Thyroid gland (tissue), 4 donors: ENCODE results near the gene LRRC2. TPM values are rescaled to one million over a fixed set of nuclear protein-coding genes. Genes with fewer than 3 reads are reported as not detected.

ENCODE experiments used
- DNase-seq, 2 donors: peaks; one replicate each; pipeline ENCODE4 v3.0.0-alpha.2; 2019
- H3K27ac ChIP-seq, 3 donors: fragments of 200-600 bp; sonication (generic); 1 replicate in 2 of 3; 2 replicates in 1 of 3; pipeline ENCODE4 v1.5.1; 2016 to 2019; ENCODE audit warnings: mild to moderate bottlenecking in 1 of 3, moderate library complexity in 1 of 3
- H3K27me3 ChIP-seq: fragments of 200-600 bp; sonication (generic); one replicate; pipeline ENCODE4 v1.5.1; 2019
- H3K36me3 ChIP-seq, 2 donors: fragments of 200-600 bp; sonication (generic); one replicate each; pipeline ENCODE4 v1.5.1; 2016 to 2019
- H3K4me1 ChIP-seq, 2 donors: fragments of 200-600 bp; sonication (generic); one replicate each; pipeline ENCODE4 v1.5.1; 2017 to 2019
- H3K4me3 ChIP-seq, 3 donors: fragments of 200-600 bp; sonication (generic); replicated peaks in 1 of 3; 1 replicate in 2 of 3; 2 replicates in 1 of 3; pipeline ENCODE4 v1.5.1; 2016; ENCODE audit warnings: mild to moderate bottlenecking in 1 of 3
- H3K9me3 ChIP-seq: fragments of 200-600 bp; sonication (generic); one replicate; pipeline ENCODE4 v1.5.1; 2017
- CTCF ChIP-seq, 6 experiments: fragments of 200-600 bp in 3 of 6; fragments of 450-650 bp in 3 of 6; sonication (generic) in 3 of 6; IDR thresholded peaks; one replicate each; pipeline ENCODE4 v1.5.1; 2016 to 2019; ENCODE audit warnings: antibody characterized with exemption in 6 of 6, mild to moderate bottlenecking in 2 of 6, inconsistent platforms in 1 of 6, moderate library complexity in 1 of 6
- POLR2A ChIP-seq, 2 donors: fragments of 450-650 bp; IDR thresholded peaks; one replicate each; pipeline ENCODE4 v1.6.1; 2017; ENCODE audit warnings: antibody characterized with exemption in 2 of 2, mild to moderate bottlenecking in 2 of 2, moderate library complexity in 1 of 2
- WGBS, 2 donors: methylation state at CpG; one replicate each; pipeline ENCODE4 v1.1.5; 2017; 5-methylcytosine and 5-hydroxymethylcytosine counted together
- intact Hi-C: fragments of 100-400 bp; cut with DNase I; formaldehyde crosslinking; loops from one replicate; pipeline ENCODE4 v1.15.1; 2023
- total RNA-seq, 4 donors: library from RNA; depleted of rRNA; stranded (reverse); fragments of >200 nt; gene quantifications; one replicate each; pipeline ENCODE4 v1.2.3, GENCODE V29; 2016

The LRRC2 gene
- total RNA-seq, 4 donors from 2014 or later = 25.0 to 37.4 (median 31.0) TPM

GRCh38 chr3:46612324-46612723 is 46.2 kb upstream of the LRRC2 start, which contains the start of gene FAM240A:
TSS of gene FAM240A (plus strand) at chr3:46612525. CDS start at chr3:46612684, 159 bp downstream.
- DNase-seq = peak; percentile 84
- Histone ChIP-seq H3K4me1 (peaks cover 9 to 23% of the 10 kb centered on the region in 2 donors), H3K9me3 (no peaks in the 10 kb centered on the region), H3K27ac (peak within 1 kb of the TSS; percentile 65 to 85 (median 82)), H3K36me3 (no peaks in the 10 kb centered on the region), H3K4me3 (no peak within 1 kb of the TSS), H3K27me3 (no peaks in the 10 kb centered on the region)
- TF ChIP-seq CTCF (IDR thresholded peaks at IDR 0.05) (no peak), POLR2A (IDR thresholded peaks at IDR 0.05) (peak in 1 of 2 donors; percentile 35)
- 20 to 34% methylated on average over 9 of the region's 9 CpGs for WGBS, 2 donors
- intact Hi-C loops = no loop called here

DNA sequence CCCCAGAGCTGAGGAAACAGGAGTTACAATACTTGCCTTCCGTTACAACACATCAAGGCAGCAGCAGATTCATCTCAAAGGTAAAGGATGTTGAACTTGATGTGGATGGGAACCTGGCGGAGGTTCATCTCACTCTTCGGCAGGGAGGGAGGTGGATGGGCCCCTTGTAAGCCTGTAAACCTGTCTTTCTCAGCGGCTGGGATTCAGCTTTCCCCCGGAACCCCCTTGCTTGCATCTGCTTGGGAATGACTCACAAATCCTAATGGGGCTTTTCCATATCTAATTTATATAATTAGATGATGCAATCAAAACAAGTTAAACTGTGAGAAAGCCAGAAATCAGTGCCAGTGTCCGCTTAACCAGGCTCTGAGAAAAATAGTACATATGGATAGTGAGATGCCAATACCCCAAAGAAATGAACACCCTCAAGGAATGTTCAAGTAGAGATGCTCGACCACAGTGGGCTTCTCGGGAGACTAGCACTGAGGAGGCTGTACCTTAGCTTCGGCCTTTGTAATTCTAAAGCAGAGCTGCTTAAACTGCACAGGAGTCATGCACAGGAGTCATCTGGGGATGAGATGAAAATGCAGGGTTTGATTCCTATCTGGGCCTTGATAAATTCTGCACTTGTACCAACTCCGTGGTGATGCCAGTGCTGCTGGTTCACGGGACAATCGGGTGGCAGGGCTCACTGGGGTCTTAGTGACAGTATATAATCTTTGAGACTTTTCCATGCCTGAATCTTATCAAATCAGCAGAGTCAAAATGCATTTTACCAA is 44.0 kb upstream of the LRRC2 start:
- Histone ChIP-seq H3K4me1 (peaks cover 9 to 23% of the 10 kb centered on the region in 2 donors), H3K4me3 (no peak overlapping the region), H3K27ac (no peak overlapping the region), H3K27me3 (no peaks in the 10 kb centered on the region), H3K9me3 (no peaks in the 10 kb centered on the region), H3K36me3 (no peaks in the 10 kb centered on the region)
- no peak for TF ChIP-seq POLR2A (IDR thresholded peaks at IDR 0.05)
- 90% methylated on average over 12 of the region's 12 CpGs for WGBS, 2 donors
- DNase-seq = no peak
- intact Hi-C loops = no loop called here

DNA sequence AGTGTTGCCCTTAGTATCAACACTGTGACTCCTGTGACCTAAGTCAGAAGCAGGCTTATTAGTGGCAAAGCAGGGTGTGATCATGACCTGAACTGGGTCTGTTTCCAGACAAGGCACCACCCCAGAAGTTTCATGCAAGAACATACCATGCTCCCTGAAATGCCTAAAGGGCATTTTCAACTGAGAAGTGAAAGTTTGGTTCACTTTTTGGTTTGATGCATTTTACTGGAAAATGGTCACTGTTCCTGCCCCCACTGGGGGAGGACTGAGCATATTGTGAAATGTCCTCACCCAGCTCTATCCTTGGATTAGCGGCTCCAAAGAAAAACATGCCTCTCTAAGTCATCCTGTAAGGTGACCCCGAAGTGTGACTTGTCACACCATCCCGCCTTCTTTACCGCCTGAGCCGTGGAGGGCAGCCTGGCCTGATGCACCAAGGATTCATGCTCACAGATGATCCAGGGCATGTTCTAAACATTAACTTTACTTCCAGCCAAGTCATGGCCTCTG is 43.2 kb upstream of the LRRC2 start:
- peak in 1 of 2 donors; percentile 19 for DNase-seq
- intact Hi-C loops = no loop called here
- WGBS, 2 donors = 73 to 83% methylated on average over 5 of the region's 5 CpGs

DNA sequence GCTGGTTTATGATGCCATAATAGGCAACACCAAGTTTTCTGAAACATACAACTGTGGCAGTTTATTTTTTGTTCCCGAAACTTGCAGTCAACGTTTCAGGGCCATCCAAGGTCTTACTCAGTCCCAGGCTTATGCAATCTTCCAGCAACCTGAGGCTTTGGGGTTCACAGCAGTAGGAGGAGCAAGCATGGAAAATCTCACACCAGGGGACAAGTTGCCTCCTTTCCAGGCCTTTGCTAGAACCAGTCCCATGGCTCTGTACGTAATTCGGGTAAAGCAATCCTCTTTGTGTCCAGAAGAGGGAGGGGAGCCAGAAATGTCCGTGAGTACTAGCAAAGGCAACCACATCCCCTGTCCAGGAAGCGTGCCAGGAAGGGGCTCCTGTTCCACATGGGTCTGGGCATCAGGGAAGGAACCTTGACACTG is 41.5 kb upstream of the LRRC2 start:
- peaks cover 6 to 17% of the 10 kb centered on the region in 2 donors for H3K4me1 ChIP-seq
- no peak overlapping the region for H3K27ac ChIP-seq
- H3K36me3 ChIP-seq = no peaks in the 10 kb centered on the region
- H3K4me3 ChIP-seq = no peak overlapping the region
- no peak for DNase-seq
- H3K27me3 ChIP-seq = no peaks in the 10 kb centered on the region
- no peaks in the 10 kb centered on the region for H3K9me3 ChIP-seq
- intact Hi-C loops = no loop called here
- WGBS, 2 donors = 79 to 90% methylated on average over 6 of the region's 6 CpGs
- TF ChIP-seq CTCF (IDR thresholded peaks at IDR 0.05) = no peak
- no peak for TF ChIP-seq POLR2A (IDR thresholded peaks at IDR 0.05)

More for the DNA sequence above, 43.2 kb upstream of the LRRC2 start:
- H3K27me3 ChIP-seq = no peaks in the 10 kb centered on the region
- H3K36me3 ChIP-seq = no peaks in the 10 kb centered on the region
- no peaks in the 10 kb centered on the region for H3K9me3 ChIP-seq
- H3K27ac ChIP-seq = no peak overlapping the region
- H3K4me1 ChIP-seq = peaks cover 9 to 23% of the 10 kb centered on the region in 2 donors
- TF ChIP-seq CTCF (IDR thresholded peaks at IDR 0.05) = no peak
- TF ChIP-seq POLR2A (IDR thresholded peaks at IDR 0.05) = no peak
- H3K4me3 ChIP-seq = no peak overlapping the region

- Histone ChIP-seq H3K27me3 (no peaks in the 10 kb centered on the region), H3K4me1 (peaks cover 0 to 1% of the 10 kb centered on the region in 2 donors), H3K4me3 (no peak overlapping the region), H3K36me3 (no peaks in the 10 kb centered on the region), H3K27ac (no peak overlapping the region), H3K9me3 (no peaks in the 10 kb centered on the region)
- WGBS, 2 donors = 76 to 89% methylated on average over 2 of the region's 2 CpGs
- TF ChIP-seq POLR2A (IDR thresholded peaks at IDR 0.05) = no peak
- TF ChIP-seq CTCF (IDR thresholded peaks at IDR 0.05) = no peak
- no peak for DNase-seq
- intact Hi-C loops = no loop called here
Measured at GRCh38 chr3:46604127-46604526, 38.0 kb upstream of the LRRC2 start.
